Measurements from ENCODE around the gene TTC33.

DNA sequence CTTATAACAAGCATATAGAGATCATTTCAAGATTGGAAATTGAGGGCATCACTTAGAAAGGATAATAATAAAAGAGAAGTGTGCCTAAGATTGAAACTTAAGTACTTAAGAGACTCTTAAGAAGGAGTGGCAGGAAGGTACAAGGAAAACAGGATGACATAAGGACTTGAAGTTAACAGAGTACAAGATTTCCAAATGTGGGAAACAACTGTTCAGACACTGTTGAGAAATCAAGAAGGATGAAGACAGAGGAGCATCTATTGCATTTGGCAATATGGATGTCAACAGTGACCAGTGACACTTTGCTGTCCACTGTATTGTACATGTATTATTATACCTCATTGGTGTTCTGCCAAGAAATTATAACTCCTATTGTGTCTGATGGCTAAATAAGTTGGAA, 233.8 kb downstream of the TTC33 start:
- TF ChIP-seq CTCF (conservative IDR thresholded peaks at IDR 0.05; ENCODE audit: low read depth, low read length) = no peak
- TF ChIP-seq BHLHE40 (IDR thresholded peaks at IDR 0.05; ENCODE audit: low read depth, low read length) = no peak
- no peak for TF ChIP-seq RCOR1 (IDR thresholded peaks at IDR 0.05; ENCODE audit: insufficient replicate concordance, low read length)
- TF ChIP-seq FOS (IDR thresholded peaks at IDR 0.05; ENCODE audit: low read depth, low read length) = no peak
- TF ChIP-seq POLR2A (IDR thresholded peaks at IDR 0.05; ENCODE audit: low read depth, low read length) = no peak
- TF ChIP-seq, protein P1, sequence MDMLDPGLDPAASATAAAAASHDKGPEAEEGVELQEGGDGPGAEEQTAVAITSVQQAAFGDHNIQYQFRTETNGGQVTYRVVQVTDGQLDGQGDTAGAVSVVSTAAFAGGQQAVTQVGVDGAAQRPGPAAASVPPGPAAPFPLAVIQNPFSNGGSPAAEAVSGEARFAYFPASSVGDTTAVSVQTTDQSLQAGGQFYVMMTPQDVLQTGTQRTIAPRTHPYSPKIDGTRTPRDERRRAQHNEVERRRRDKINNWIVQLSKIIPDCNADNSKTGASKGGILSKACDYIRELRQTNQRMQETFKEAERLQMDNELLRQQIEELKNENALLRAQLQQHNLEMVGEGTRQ (IDR thresholded peaks at IDR 0.05; ENCODE audit: low read depth, low read length) = no peak
- no peak for TF ChIP-seq SMC3 (IDR thresholded peaks at IDR 0.05; ENCODE audit: low read depth, low read length)
- no peak for TF ChIP-seq MAZ (IDR thresholded peaks at IDR 0.05; ENCODE audit: borderline replicate concordance, low read depth, low read length)
- no peak for TF ChIP-seq NFE2L2 (IDR thresholded peaks at IDR 0.05; ENCODE audit: low read depth, low read length)
- no peak for TF ChIP-seq RAD21 (IDR thresholded peaks at IDR 0.05; ENCODE audit: low read length)
- no peak for TF ChIP-seq CEBPB (IDR thresholded peaks at IDR 0.05; ENCODE audit: low read depth, low read length)
- no peak for TF ChIP-seq RFX5 (IDR thresholded peaks at IDR 0.05; ENCODE audit: low read depth, low read length)

Measured in IMR-90 (cell line).